GM12891 (cell line): Measurements from ENCODE around the gene SESTD1.
A peak's percentile ranks its signal among the peaks of the same experiment; 100 is the strongest.

Source experiments
- DNase-seq: peaks from one replicate; pipeline ENCODE4 v3.0.0; 2011; ENCODE audit warnings: low spot score; ENCODE audit not compliant: insufficient read length
- FAIRE-seq: peaks from 2 replicates; lab custom pipeline; 2011; peaks lifted over from hg19 to GRCh38; lab: Jason Lieb, UNC
- PAX5 ChIP-seq: IDR thresholded peaks from 2 replicates; pipeline ENCODE4 v1.6.1; 2011; ENCODE audit warnings: low read length, moderate library complexity, mild to moderate bottlenecking; ENCODE audit not compliant: insufficient read depth, severe bottlenecking
- POLR2A ChIP-seq: IDR thresholded peaks from 2 replicates; pipeline ENCODE4 v1.6.1; 2011; ENCODE audit warnings: low read depth, low read length, control low read depth
- POLR2AphosphoS5 ChIP-seq: IDR thresholded peaks from 2 replicates; pipeline ENCODE4 v1.6.1; 2011; ENCODE audit warnings: low read depth, low read length, control low read depth
- POU2F2 ChIP-seq: IDR thresholded peaks from 2 replicates; pipeline ENCODE4 v1.6.1; 2011; ENCODE audit warnings: low read depth, mild to moderate bottlenecking, control low read depth, low read length, moderate library complexity
- SPI1 ChIP-seq: IDR thresholded peaks from 2 replicates; pipeline ENCODE4 v1.6.1; 2011; ENCODE audit warnings: low read depth, low read length, control low read depth
- TAF1 ChIP-seq: IDR thresholded peaks from 2 replicates; pipeline ENCODE4 v1.6.1; 2011; ENCODE audit warnings: low read depth, low read length, control low read depth

Gene SESTD1

DNA sequence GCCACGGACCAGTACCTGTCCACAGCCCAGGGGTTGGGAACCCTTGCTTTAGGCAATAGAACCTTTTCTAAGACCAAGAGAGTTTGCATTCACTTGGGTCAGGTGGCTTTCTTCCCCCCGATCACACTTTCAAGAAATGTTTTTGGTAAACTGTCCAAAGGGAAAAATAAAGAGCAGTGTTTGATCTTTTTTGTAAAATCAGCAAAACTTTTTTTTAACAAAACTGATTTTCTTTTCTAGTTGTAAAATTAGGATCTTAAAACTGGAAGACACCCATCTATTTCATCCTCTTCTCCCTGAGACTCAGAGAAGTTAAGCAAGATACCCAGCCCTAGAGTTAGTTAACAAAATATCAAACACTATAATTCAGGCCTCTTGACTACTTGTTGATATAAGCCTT is 6.1 kb upstream of the SESTD1 start:
- TF ChIP-seq SPI1, result no peak
- TF ChIP-seq PAX5, result no peak
- no peak for TF ChIP-seq POLR2AphosphoS5
- no peak for TF ChIP-seq POLR2A
- no peak for TF ChIP-seq POU2F2
- no peak for TF ChIP-seq TAF1
- DNase-seq (no peak), FAIRE-seq (no peak)

DNA sequence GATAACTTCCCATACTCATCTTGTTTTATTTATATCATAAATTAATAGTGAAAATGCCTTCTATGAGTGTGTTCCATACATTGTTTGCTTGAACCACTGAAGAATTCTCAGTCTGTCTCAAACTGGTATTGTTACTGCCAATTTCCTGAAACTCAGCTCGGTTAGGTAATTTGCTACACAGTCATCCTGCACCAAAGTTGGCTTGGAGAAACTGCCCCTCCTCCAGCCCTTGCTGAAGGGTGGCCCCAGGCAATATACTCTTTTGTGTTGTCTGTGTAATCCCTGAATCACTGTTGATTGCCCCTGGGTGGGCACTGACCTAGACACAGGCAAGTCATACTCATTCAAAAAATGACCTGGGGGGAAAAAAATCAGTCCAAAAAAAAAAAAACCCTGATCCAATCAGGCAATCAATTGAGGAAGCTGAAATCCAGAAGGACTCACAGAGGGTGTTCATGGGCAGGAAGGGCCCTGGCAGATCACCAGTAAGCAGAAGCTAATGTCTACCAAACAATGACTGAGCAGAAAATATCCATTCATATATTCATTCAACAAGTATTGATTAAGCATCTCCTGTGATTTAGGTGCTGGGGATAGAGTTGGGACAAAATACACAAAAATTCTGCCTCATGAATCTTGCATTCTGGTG is 3.8 kb upstream of the SESTD1 start:
- FAIRE-seq, result peak; percentile 23
- TF ChIP-seq POU2F2 (no peak), POLR2AphosphoS5 (no peak), SPI1 (no peak), POLR2A (no peak), TAF1 (no peak), PAX5 (no peak)
- DNase-seq, result no peak

DNA sequence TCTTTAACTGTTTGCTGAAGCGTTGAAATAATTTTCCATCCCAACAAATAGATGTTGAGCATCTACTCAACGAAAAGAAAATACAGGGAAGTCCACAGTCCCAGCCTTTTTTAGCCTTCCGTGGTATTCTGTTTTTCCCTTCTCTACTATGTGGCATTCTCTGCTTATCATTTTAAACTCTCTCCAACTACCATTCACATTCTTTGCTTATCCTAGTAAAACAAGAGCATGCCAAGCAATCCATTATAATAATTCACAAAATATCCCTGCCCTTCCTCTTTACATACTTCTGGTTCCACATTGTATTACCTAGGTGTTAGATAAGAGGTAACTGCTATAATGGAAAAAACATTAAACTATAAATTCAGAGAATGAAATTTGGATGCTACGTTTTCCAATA is 1.6 kb upstream of the SESTD1 start:
- TF ChIP-seq POLR2A (no peak), POLR2AphosphoS5 (no peak), TAF1 (no peak), SPI1 (no peak), POU2F2 (no peak), PAX5 (no peak)
- DNase-seq (no peak), FAIRE-seq (no peak)

DNA sequence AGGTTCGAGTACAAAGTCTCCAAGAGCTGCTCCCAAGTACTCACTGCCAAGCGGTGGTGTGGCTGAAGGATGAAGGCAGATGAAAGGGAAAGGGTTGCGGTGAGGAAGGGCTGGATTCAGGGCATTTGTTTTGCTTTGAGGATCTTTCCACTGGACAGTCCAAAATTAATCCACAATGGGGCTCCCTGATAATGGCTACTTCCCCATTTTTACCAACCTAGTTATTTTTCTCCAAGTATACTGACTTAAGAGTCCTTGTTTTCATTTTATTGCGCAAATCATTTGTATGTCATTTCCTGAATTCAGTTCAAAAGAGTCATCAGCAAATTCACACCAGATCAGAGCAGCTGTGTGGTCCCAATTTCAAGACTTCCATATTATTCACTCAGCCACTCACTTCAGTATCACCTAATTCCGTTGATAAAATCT is 464 bp upstream of the SESTD1 start:
- FAIRE-seq, result no peak
- no peak for DNase-seq
- TF ChIP-seq TAF1 (no peak), POLR2A (no peak)

DNA sequence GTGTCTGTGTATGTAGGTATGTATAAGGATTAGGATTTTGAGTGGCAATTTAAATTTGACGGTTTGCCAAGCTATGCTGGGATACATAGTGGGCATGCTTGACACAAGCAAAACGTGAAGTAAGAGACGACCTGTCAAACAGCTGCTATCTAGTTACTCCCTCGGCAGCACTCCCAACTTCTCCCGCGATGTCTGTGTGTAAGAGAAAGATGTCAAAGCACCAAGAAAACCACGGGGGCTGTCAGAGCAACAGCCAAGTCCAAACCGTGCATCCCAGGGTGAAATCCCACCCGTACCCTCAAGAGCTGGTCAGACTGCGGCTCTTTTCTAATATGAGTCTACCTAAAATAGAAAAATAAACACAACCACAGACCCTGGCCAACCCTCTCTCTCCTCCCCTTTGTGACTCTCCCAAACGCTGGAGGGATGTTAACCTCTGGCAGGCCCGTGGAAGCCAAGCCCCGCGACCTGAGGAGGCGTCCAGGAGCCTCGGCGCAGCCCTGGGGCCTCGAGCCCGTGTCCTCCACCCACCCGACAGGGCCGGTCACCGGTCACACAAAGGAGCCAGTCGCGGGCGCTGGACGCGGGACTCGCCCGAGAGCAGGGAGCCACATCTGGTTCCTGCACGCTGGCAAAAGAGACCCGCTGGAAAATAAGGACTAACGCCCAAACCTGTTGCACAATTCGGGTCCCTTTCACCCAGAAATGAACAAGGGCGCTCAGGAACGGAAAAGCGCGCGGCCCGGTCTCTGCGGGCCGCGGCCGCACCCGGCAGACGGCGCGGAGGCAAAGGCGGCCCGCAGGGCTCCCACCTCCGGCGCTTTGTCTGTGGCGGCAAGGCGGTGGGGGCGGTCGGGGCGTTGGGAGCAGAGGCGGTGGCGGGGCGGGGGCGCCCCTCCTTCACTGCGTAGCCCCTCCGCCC is 925 bp downstream of the SESTD1 start:
- peak; percentile 54 for FAIRE-seq
- TF ChIP-seq TAF1 (no peak), POLR2A (no peak), POLR2AphosphoS5 (no peak), SPI1 (no peak), POU2F2 (no peak), PAX5 (no peak)

DNA sequence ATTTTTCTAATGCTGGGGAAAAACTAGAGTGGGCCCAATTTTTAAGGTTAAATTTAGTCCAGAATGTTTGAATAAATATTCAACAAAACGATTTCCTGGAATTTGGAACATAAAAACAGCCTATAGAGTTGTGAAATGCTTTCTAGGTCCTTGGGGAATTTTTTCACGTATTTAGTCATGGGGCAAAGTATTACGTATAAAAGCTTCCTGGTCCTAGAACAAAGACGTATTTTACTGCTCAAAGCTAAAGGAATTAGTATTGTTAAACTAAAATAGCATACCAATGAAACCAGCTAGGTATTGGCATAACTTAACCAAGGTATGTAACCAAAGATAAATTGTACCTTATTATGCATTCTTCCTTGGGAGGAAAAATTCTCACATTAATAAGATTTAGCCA is 1.6 kb downstream of the SESTD1 start:
- FAIRE-seq (no peak), DNase-seq (no peak)
- TF ChIP-seq TAF1 (no peak), POLR2A (no peak), SPI1 (no peak), POLR2AphosphoS5 (no peak)

More for the DNA sequence above, 925 bp downstream of the SESTD1 start:
- DNase-seq, result no peak

DNA sequence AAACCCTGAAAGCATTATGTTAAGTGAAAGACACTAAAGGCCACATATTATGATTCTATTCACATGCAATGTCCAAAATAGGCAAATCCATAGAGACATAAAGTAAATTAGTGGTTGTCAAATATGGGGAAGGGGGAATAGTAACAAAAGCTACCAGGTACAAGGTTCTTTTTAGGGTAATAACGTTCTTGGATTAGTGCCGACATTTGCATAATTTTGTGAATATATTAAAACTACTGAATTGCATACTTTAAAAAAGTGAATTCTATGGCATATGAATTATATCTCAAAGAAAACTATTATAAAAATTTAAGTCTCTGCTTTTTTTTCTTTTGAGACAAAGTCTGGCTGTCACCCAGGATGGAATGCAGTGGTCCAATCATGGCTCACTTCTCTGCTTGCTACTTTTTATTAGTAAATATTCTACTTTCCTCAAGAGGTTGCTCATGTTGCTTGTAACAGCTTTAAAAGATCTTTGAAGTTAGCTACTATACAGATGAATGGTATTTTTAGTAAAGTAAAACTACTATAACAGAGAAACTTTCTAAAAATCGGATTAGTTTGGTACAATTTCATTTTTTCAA is 2.5 kb downstream of the SESTD1 start:
- FAIRE-seq (no peak), DNase-seq (no peak)
- TF ChIP-seq POU2F2 (no peak), TAF1 (no peak), SPI1 (no peak), PAX5 (no peak), POLR2AphosphoS5 (no peak), POLR2A (no peak)

DNA sequence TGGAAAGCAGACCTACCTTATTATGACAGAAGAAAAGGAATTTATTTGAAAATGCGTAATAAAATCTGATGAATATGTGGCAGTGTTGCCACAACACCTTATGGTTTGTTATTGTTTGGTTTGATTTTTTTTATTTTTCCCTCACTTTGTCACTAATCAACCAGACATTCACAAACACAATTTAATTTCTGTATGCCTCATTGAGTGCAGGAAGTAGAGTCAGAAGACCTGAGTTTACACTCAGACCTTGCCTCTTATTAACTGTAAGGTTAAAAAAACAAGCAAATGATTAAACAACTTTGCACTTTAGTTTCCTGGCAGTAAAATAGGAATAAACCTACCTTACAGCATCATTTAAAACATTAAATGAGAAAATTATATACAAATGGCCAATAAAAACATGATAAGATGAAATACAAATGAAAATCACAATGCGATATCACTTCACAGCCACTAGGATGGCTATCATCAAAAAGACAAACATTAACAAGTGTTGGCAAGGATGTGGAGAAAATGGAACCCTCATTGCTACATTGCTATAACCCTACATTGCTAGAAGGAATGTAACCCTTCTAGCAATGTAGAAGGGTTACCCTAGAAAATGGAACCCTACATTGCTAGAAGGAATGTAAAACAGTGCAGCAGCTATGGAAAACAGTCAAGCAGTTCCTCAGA is 3.3 kb downstream of the SESTD1 start:
- DNase-seq, result no peak
- FAIRE-seq, result peak; percentile 80
- TF ChIP-seq SPI1, result no peak
- no peak for TF ChIP-seq PAX5
- TF ChIP-seq TAF1, result no peak
- TF ChIP-seq POLR2AphosphoS5, result no peak
- TF ChIP-seq POU2F2, result no peak
- TF ChIP-seq POLR2A, result no peak

DNA sequence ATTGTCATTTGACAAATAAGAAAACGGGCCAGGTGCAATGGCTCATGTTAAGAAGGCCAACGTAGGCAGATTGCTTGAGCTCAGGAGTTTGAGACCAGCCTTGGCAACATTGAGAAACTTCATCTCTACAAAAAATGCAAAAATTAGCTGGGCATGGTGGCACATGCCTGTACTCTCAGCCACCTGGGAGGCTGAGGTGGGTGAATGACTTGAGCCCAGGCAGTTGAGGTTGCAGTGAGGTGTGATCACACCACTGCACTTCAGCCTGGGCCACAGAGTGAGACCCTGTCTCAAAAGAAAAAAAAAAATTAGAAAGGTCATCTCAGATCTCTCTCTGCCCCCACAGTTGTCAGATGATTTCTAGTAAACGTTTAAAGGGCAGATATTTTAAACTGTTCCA is 4.4 kb downstream of the SESTD1 start:
- DNase-seq (no peak), FAIRE-seq (no peak)
- TF ChIP-seq SPI1 (no peak), PAX5 (no peak), POU2F2 (no peak), POLR2A (no peak), POLR2AphosphoS5 (no peak), TAF1 (no peak)
